HG02840 (cell line): ENCODE measurements around the gene COMMD10.

ENCODE experiments used
- ATAC-seq: cut with Tn5 transposase; IDR thresholded peaks from one replicate; pipeline ENCODE4 v1.9.1; 2021; ENCODE audit warnings: mild to moderate bottlenecking, moderate library complexity, moderate number of reproducible peaks; ENCODE audit not compliant: unreplicated experiment, low FRiP score

COMMD10 gene

GRCh38 chr5:116281309-116281708, 196.5 kb downstream of the COMMD10 start:
- no peak for ATAC-seq

DNA sequence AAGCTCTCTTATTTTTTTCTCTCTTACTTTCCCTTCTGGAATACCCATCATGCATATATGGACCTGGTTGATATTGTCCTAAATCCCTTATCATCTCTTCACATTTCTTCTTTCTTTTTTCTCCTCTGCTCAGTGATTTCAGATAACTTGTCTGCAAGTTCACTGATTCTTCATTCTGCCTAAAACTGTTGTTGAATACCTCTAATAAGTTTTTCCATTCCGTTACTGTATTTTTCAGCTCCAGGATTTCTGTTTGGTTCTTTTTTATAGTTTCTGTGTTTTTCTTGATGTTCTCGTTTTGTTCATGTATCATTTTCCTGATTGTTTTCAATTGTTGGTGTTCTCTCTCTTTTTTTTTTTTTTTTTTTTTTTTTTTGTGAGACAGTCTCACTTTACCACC, 203.7 kb downstream of the COMMD10 start:
- ATAC-seq: no peak

GRCh38 chr5:116289276-116289675, 204.5 kb downstream of the COMMD10 start:
- no peak for ATAC-seq

- ATAC-seq: no peak
These were observed 206.4 kb downstream of the COMMD10 start for GRCh38 chr5:116291271-116291670.

- no peak for ATAC-seq
These were observed 207.5 kb downstream of the COMMD10 start for GRCh38 chr5:116292321-116292720.

GRCh38 chr5:116296335-116297072, 211.7 kb downstream of the COMMD10 start:
- no peak for ATAC-seq

DNA sequence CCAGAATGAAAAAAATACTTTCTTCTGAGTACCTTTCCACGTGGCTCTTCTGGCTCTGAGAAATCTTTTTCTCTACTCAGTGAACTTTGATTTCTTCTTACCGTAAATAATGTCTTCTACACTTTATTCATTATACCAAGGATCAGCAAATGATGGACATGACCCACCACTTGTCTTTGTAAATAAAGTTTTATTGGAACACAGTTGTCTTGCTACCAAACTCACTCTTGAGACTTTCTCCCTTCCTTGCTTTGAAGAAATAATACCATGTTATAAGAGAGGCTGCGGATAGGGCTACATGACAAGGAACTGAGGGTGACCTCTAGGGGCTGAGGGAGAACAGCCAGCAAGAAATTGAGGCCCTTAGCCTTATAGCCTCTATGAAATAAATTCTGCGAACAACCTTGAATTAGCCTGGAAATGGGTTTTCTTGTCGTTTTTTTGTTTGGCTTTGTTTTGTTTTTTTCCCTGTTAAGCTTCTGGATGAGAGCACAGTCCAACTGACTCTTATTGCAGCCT, 212.5 kb downstream of the COMMD10 start:
- no peak for ATAC-seq

- no peak for ATAC-seq
These were observed 215.2 kb downstream of the COMMD10 start for GRCh38 chr5:116299746-116300640.

GRCh38 chr5:116301110-116301509, 216.3 kb downstream of the COMMD10 start:
- no peak for ATAC-seq

DNA sequence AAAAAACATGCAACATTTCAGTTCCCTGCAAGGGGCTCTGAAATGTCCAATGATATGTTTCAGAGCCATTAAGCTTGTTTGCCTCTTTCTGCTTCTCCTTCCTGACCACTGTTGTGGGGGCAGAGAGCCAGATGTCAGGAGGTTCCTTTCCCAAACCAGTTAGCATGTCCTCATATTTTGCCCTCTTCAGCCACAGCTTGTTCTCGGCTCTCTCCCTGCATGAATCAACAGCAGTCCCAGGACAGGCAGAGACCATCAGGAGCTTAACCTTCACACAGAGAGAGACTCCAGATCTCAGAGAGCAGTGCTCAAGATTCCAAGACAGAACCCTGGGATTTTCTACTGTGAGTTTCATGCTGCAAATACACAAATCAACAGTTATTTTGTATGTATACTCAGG, 218.5 kb downstream of the COMMD10 start:
- ATAC-seq: no peak

DNA sequence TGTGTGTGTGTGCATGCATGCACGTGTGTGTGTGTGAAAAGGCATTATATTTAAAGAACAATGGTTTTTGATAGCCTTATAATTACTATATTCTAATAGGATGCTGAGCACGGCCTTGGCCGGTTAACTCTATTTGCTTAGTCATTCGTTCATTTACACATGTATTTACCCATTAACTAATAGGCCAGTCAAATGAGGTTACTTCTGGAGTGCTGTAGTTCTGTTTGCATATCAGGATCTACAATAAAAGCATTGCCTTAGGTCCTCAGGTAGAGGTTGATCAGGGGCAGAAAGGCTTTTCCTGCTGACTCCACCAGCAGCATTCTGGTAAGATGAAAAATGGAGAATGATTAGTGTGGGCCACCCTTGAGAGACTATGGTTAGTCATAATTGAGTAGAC, 219.0 kb downstream of the COMMD10 start:
- ATAC-seq: no peak

GRCh38 chr5:116305899-116306298, 221.1 kb downstream of the COMMD10 start:
- no peak for ATAC-seq

- no peak for ATAC-seq
These were observed 222.0 kb downstream of the COMMD10 start for GRCh38 chr5:116306846-116307245.

DNA sequence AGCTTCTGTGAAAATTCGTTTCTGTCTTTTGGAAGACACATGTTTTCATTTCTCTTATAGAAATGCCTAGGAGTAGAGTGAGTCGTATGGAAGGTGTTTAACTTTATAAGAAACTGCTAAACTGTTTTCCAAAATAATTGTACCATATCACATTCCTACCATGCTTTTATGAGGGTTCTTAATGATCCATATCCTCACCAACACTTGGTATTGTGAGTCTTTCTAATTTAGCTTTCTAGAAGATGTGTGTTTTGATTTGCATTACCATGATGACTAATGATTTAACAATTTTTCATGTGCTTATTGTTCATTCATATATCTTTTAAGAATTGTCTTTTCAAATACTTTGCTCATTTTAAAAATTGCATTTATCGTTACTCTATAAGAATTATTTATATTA, 223.6 kb downstream of the COMMD10 start:
- ATAC-seq: no peak

DNA sequence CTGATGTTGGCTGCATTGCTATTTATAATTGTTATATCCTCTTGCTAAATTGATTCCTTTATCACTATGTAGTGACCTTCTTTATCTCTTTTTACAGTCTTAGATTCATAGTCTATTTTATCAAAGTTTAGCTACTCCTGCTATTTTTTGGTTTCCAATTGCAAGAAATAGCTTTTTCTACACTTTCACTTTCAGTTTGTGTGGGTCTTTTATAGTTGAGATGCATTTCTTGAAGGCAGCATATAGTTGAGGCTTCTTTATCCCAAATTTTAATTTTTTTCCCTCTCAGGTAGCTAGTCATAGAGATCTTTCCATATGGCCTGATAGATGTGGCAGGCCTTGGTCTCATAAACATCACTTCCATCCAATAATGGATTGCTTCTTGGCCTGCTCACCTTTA, 228.5 kb downstream of the COMMD10 start:
- no peak for ATAC-seq

DNA sequence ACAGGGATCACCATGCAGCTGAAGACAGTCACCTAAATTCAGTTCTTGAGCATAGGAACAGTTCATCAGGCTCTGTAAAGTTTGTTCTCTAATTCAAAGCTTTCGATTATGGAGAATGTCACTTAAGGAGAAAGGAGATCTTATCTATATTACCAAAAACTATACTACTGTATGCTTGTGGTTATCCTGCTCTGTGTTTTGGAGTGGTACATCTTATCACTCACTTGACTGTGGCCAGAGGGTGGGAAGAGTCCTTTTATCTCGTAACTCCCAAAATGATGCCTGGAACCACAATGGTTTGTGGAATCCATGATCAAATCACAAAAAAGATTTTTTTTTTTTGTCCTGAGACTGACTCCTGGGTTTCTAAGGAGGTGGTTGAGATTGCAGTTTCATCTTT, 230.7 kb downstream of the COMMD10 start:
- ATAC-seq: no peak

- no peak for ATAC-seq
These were observed 233.4 kb downstream of the COMMD10 start for GRCh38 chr5:116318091-116318854.

GRCh38 chr5:116320486-116320885, 235.7 kb downstream of the COMMD10 start:
- no peak for ATAC-seq

GRCh38 chr5:116329503-116329902, 244.7 kb downstream of the COMMD10 start:
- no peak for ATAC-seq

DNA sequence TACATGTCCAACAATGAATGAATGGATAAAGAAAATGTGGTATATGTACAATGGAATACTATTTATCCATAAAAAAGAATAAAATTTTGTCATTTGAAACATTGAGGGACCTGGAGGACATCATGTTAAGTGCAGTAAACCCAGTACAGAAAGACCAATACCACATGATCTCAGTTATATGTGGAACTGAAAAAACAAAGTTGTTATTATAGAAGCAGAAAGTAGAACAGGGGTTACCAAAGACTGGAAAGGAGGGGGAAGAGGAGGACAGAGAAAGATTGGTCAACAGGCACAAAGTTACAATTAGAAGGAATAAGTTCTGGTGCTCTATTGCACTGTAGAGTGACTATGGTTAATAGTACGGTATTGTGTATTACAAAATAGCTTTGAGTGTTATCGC, 256.0 kb downstream of the COMMD10 start:
- ATAC-seq: no peak
